ENCODE results near the gene SPPL3.

Gene SPPL3

DNA sequence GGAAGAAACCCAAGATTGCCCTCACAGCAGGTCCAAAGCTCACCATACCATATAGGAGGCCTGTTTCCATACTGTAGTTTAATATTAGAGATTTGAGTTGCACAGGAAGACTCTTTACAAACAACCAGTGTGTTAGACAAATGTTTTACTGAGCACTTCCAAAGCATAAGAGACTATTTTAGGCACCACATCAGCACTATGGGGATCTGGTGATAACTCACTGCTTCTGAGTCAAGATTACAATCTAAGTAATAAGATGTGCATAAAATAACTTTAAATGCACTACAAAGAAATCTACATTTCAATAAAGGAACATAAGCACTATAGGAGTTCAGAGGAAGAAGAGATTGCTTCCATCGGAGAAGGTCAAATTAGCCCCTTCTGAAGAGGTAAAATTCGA, 71.4 kb downstream of the SPPL3 start:
- TF ChIP-seq, protein P1, sequence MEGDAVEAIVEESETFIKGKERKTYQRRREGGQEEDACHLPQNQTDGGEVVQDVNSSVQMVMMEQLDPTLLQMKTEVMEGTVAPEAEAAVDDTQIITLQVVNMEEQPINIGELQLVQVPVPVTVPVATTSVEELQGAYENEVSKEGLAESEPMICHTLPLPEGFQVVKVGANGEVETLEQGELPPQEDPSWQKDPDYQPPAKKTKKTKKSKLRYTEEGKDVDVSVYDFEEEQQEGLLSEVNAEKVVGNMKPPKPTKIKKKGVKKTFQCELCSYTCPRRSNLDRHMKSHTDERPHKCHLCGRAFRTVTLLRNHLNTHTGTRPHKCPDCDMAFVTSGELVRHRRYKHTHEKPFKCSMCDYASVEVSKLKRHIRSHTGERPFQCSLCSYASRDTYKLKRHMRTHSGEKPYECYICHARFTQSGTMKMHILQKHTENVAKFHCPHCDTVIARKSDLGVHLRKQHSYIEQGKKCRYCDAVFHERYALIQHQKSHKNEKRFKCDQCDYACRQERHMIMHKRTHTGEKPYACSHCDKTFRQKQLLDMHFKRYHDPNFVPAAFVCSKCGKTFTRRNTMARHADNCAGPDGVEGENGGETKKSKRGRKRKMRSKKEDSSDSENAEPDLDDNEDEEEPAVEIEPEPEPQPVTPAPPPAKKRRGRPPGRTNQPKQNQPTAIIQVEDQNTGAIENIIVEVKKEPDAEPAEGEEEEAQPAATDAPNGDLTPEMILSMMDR (IDR thresholded peaks at IDR 0.05; ENCODE audit: insufficient read depth, missing control alignments), result no peak
- no peak for DNase-seq (ENCODE audit: insufficient read length, low spot score)
- no peak for FAIRE-seq

DNA sequence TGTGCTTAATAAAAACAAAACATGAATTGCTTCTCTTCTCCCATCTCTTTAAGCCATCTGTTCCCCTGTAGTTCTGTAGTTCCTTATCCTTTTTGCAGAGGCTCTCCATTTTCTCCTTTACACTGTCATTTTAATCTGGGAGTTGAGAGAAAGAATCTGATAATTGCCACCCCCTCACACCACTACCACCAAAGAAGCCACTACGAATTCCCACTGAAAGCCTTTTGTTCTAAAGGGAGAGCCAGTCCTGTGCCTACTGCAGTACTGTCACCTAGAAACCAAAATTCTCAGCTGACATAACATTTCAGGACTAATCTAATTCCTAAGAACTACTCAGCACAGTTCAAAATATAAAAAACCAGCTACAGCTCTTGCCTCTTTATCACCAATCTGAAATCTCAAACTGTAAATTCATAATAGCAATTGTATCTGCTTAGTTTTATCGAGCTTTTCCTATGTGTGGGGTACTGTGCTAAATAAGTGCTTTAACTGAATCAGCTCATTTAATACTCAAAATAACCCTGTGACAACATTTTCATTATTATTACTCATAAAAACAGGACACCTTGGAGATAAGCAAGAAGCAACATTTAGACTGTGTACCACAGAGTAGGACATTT, 72.4 kb downstream of the SPPL3 start:
- TF ChIP-seq, protein P1 (IDR thresholded peaks at IDR 0.05; ENCODE audit: insufficient read depth, missing control alignments), result no peak
- DNase-seq (ENCODE audit: insufficient read length, low spot score) (no peak), FAIRE-seq (no peak)

DNA sequence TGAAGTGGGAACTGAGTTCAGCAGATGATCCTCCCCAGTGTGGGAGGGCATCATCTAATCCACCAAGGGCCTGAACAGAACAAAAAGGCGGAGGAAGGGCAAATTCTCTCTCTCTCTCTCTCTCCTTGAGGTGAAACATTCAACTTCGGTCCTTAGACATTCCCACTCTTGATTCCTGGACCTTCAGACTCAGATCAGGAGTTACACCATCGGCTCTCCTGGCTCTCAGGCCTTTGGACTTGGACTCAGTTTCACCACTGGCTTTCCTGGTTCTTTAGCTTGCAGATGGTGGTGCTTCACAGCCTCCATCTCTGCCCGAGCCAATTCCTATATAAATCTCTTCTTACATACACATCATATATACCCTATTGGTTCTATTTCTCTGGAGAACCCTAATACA, 73.2 kb downstream of the SPPL3 start:
- no peak for DNase-seq (ENCODE audit: insufficient read length, low spot score)
- no peak for FAIRE-seq

DNA sequence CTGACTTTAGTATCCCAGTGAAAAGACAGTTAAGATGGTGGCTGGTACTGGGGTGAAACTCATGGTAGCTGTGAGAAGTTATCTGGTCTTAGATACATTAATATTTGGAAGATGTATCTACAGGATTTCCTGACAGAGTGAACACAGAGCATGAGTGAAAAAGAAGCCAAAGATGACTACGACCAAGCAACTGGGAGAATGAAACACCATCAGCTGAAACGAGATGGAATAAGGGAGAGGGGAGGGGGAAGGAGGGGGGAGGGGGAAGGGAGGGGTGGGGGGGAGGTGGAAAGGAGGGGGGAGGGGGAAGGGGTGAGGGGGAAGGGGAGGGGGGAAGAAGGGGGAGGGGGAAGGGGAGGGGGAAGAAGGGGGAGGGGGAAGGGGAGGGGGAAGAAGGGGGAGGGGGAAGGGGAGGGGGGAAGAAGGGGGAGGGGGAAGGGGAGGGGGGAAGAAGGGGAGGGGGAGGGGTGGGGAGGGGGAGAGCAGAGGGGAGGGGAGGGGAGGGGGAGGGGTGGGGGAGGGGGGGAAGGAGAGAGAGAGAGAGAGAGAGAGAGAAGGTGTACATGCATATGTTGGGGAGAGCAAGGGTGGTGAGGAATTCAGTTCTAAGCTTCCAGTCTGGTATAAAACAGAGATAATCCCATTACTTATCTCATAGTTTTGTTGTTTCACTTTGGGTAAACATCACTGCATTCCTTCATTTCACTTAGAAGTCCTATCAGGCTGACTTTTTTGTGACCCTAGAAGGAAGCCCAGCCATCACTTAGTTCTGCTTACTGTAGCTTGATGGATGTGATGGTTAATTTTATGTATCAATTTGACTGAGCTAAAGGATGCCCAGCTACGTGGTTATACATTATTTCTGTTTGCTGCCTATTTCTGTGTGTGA, 73.9 kb downstream of the SPPL3 start:
- FAIRE-seq (no peak), DNase-seq (ENCODE audit: insufficient read length, low spot score) (no peak)
- TF ChIP-seq, protein P1 (IDR thresholded peaks at IDR 0.05; ENCODE audit: insufficient read depth, missing control alignments), result no peak

More for the DNA sequence above, 73.2 kb downstream of the SPPL3 start:
- TF ChIP-seq, protein P1 (IDR thresholded peaks at IDR 0.05; ENCODE audit: insufficient read depth, missing control alignments), result no peak

DNA sequence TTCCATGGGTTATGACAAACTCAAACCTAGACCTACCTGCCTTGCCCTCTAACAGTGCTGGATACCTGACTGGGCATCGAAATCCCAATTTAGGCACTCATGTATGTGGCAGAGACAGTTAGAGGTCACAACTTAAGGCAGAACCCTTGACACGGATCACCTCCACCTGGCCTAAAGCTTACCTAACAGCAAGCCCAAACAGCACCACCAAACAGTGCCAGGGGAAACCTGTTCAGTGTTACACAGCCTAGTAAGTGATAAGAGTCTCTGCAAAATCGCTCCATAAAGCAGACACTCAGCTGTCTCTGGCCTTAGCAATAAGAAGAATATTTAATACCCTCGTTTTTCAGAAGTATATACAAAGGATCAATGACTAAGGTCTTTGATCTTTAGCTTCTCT, 77.8 kb downstream of the SPPL3 start:
- TF ChIP-seq, protein P1 (IDR thresholded peaks at IDR 0.05; ENCODE audit: insufficient read depth, missing control alignments), result no peak
- DNase-seq (ENCODE audit: insufficient read length, low spot score) (no peak), FAIRE-seq (no peak)

DNA sequence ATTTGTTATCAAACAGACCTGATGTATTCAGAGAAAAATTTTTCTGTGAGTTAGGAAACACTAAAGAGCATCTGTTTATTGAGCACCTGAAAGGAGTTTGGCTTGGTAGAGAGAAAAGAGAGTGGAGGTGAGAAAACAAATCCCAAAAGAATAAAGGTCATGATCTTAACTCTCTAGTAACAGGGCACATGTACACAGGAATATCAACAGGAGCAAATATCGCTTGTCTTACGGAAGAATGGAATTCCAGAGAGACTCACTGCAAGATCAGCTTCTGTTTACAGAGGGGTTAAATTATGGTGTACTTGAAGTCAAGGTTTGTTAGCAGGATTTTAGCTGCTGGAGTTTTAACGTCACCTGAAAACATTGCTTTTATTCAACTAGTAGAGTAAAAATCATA, 78.8 kb downstream of the SPPL3 start:
- no peak for DNase-seq (ENCODE audit: insufficient read length, low spot score)
- no peak for FAIRE-seq
- TF ChIP-seq, protein P1 (IDR thresholded peaks at IDR 0.05; ENCODE audit: insufficient read depth, missing control alignments), result no peak
